Stomach (tissue), 19 donors: ENCODE results near the gene DUSP14. TPM values are rescaled to one million over a fixed set of nuclear protein-coding genes. Genes with fewer than 3 reads are reported as not detected.
"Not testable (repeated sequence)": the region's sequence is repeated elsewhere in the genome, so short reads cannot be mapped to it uniquely, and the experiment has no call there.

Experiments
- DNase-seq, 2 donors: peaks; one replicate each; pipeline versions ENCODE4 v3.0.0 to v3.0.0-alpha.2; 2013 to 2019
- H3K27ac ChIP-seq, 5 donors: fragments of 200-600 bp in 4 of 5; sonication (generic) in 4 of 5; one replicate each; pipeline ENCODE4 v1.5.1; 2013 to 2019; ENCODE audit warnings: mild to moderate bottlenecking in 1 of 5, moderate library complexity in 1 of 5
- H3K27me3 ChIP-seq, 3 donors: fragments of 200-600 bp; sonication (generic); one replicate each; pipeline ENCODE4 v1.5.1; 2017 to 2019; ENCODE audit warnings: mixed run types in 1 of 3
- H3K36me3 ChIP-seq, 4 donors: fragments of 200-600 bp; sonication (generic); 1 replicate in 3 of 4; 2 replicates in 1 of 4; pipeline ENCODE4 v1.5.1; 2016 to 2019
- H3K4me1 ChIP-seq, 4 donors: fragments of 200-600 bp; sonication (generic); one replicate each; pipeline ENCODE4 v1.5.1; 2016 to 2019
- H3K4me3 ChIP-seq, 4 donors: fragments of 200-600 bp; sonication (generic) in 3 of 4; one replicate each; pipeline ENCODE4 v1.5.1; 2016 to 2019; ENCODE audit warnings: mild to moderate bottlenecking in 1 of 4
- H3K9me3 ChIP-seq, 4 donors: fragments of 200-600 bp; sonication (generic); one replicate each; pipeline ENCODE4 v1.5.1; 2016 to 2019
- CTCF ChIP-seq, 7 experiments: fragments of 450-650 bp in 4 of 7; fragments of 200-600 bp in 3 of 7; sonication (generic) in 3 of 7; IDR thresholded peaks; one replicate each; pipeline ENCODE4 v1.5.1; 2016 to 2019; ENCODE audit warnings: antibody characterized with exemption in 7 of 7, control low read depth in 2 of 7, mild to moderate bottlenecking in 1 of 7
- EP300 ChIP-seq: sonication (generic); formaldehyde crosslinking; IDR thresholded peaks from one replicate; pipeline ENCODE4 v1.6.1; 2017; ENCODE audit warnings: antibody characterized with exemption
- POLR2A ChIP-seq, 4 donors: fragments of 450-650 bp; IDR thresholded peaks; one replicate each; pipeline ENCODE4 v1.6.1; 2016; ENCODE audit warnings: antibody characterized with exemption in 4 of 4, control low read depth in 2 of 4, mild to moderate bottlenecking in 1 of 4, moderate library complexity in 1 of 4
- POLR2AphosphoS5 ChIP-seq, 3 donors: sonication (generic); formaldehyde crosslinking; IDR thresholded peaks; one replicate each; pipeline ENCODE4 v1.6.1; 2016; ENCODE audit warnings: antibody characterized with exemption in 3 of 3
- WGBS, 5 donors: extraction: QIAGEN DNeasy Blood & Tissue Kit in 3 of 5; methylation state at CpG; one replicate each; pipeline versions ENCODE4 v1.1.5 to v1.1.7; 2013 to 2018; 5-methylcytosine and 5-hydroxymethylcytosine counted together
- intact Hi-C: fragments of 100-400 bp; cut with DNase I; formaldehyde crosslinking; loops from one replicate; pipeline ENCODE4 v1.15.1; 2023; ENCODE audit warnings: low total_unique reads
- long read RNA-seq, 10 donors: transcript quantifications; one replicate each; lab custom pipeline, GENCODE V29; 2026
- polyA plus RNA-seq, 3 donors: library from polyadenylated mRNA; stranded (reverse); fragments of 200-250 nt; gene quantifications; one replicate each; pipeline ENCODE4 v1.2.3, GENCODE V29; 2013
- total RNA-seq, 5 donors: library from RNA; depleted of rRNA; stranded (reverse); fragments of >200 nt; gene quantifications; one replicate each; pipeline versions ENCODE4 v1.1.0 to v1.2.3, GENCODE V29; 2014 to 2016
- donor health status: healthy with polysubstance abuse.
- donor health status: Bipolar disorder and iron deficiency.
- donor health status: healthy.

The DUSP14 gene, protein sequence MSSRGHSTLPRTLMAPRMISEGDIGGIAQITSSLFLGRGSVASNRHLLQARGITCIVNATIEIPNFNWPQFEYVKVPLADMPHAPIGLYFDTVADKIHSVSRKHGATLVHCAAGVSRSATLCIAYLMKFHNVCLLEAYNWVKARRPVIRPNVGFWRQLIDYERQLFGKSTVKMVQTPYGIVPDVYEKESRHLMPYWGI
- total RNA-seq = 1 to 10 TPM in 3 of 5 donors, not detected in 2; 3.1 to 5.5 (median 4.8) TPM
- polyA plus RNA-seq = 1 to 10 TPM; 6.6 to 7.8 (median 6.9) TPM
- long read RNA-seq, donor 1, partial matches to known transcripts = 0 of 1 reads
- long read RNA-seq, donor 1, other reads (novel, unspliced or antisense) = 0 of 1 reads
- long read RNA-seq, donor 2, partial matches to known transcripts = 0 of 4 reads
- long read RNA-seq, donor 2, other reads (novel, unspliced or antisense) = 0 of 4 reads
- long read RNA-seq, donor 3, transcript DUSP14-206 (3 exons, 1,537 nt) = major isoform, 7 of 7 reads
- long read RNA-seq, donor 3, partial matches to known transcripts = 0 of 7 reads
- long read RNA-seq, donor 3, other reads (novel, unspliced or antisense) = 0 of 7 reads
- long read RNA-seq, donor 4 = 0 reads
- long read RNA-seq, donor 5, transcript DUSP14-206 (3 exons, 1,537 nt) = major isoform, 6 of 6 reads
- long read RNA-seq, donor 5, partial matches to known transcripts = 0 of 6 reads
- long read RNA-seq, donor 5, other reads (novel, unspliced or antisense) = 0 of 6 reads
- long read RNA-seq, donor 6, transcript DUSP14-206 (3 exons, 1,537 nt) = major isoform, 8 of 8 reads
- long read RNA-seq, donor 6, partial matches to known transcripts = 0 of 8 reads
- long read RNA-seq, donor 6, other reads (novel, unspliced or antisense) = 0 of 8 reads
- long read RNA-seq, donor 7, transcript DUSP14-206 (3 exons, 1,537 nt) = major isoform, 8 of 8 reads
- long read RNA-seq, donor 7, partial matches to known transcripts = 0 of 8 reads
- long read RNA-seq, donor 7, other reads (novel, unspliced or antisense) = 0 of 8 reads
- long read RNA-seq, donor 8, partial matches to known transcripts = 5 of 9 reads
- long read RNA-seq, donor 8, other reads (novel, unspliced or antisense) = 0 of 9 reads
- long read RNA-seq, donor 9, transcript DUSP14-206 (3 exons, 1,537 nt) = major isoform, 5 of 5 reads
- long read RNA-seq, donor 9, partial matches to known transcripts = 0 of 5 reads
- long read RNA-seq, donor 9, other reads (novel, unspliced or antisense) = 0 of 5 reads
- long read RNA-seq, donor 10, partial matches to known transcripts = 0 of 1 reads
- long read RNA-seq, donor 10, other reads (novel, unspliced or antisense) = 0 of 1 reads

DNA sequence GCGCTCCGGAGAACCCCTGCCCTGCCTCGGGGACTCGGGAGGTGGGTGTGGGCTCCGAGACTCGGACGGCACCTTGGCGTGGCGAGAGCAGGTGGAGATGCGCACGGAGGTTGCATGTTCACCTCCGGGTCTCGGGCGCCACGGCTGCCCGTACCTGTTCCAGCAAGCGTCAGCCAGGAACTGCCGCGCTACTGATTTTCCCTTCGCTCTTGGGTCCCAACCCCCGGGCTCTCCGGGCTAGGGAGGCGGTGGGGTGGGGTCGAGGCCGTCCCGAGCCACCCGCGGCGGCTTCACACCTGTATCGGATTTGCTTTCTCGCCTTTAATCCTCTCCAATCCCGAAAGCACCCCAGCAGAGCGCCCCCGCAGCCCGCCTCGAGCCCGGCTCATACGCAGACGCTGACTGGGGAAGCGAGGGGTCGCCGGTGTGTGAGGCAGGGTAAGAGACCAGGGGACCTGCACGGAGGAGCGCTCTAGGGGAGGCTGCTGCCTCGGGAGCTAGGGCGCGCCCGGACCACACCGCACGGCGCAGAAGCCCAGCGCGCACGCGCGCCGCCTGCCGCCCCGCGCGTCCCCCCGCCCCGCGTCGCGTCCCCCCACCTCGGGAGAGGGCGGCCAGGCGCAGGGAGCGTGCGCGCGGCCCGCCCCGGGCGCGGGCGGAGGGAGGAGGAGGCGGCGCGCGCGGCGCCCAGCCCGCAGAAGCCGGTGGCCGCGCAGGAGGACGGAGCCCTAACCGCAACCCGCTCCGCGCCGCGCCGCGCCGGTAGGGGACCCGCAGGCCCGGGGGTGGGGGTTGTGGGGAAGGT is at the start of gene DUSP14:
TSS of gene DUSP14 (plus strand) at position 695 of the 805 bp plus-strand sequence. CDS start 22,382 bp downstream, outside the sequence.
- Histone ChIP-seq H3K4me3 (peak within 1 kb of the TSS; percentile 74 to 94 (median 85)), H3K4me1 (peaks cover 21 to 46% (median 34%) of the 10 kb centered on the region in 4 donors), H3K9me3 (no peaks in the 10 kb centered on the region), H3K27ac (peak within 1 kb of the TSS; percentile 87 to 93 (median 91)), H3K27me3 (peaks cover 0 to 4% (median 0%) of the 10 kb centered on the region in 3 donors), H3K36me3 (no peaks in the 10 kb centered on the region)
- TF ChIP-seq POLR2AphosphoS5 (IDR thresholded peaks at IDR 0.05) (peak in 2 of 3 donors; percentile 58 to 69), CTCF (IDR thresholded peaks at IDR 0.05) (no peak)
- intact Hi-C loops = no loop called here
- 0 to 1% (median 1%) methylated on average over 23 to 94 of the region's 100 CpGs for WGBS, 5 donors
- DNase-seq = peak; percentile 82 to 96

GRCh38 chr17:37440424-37440823 is 49.3 kb upstream of the DUSP14 start:
- no peaks in the 10 kb centered on the region for H3K4me1 ChIP-seq
- peaks cover 54 to 98% (median 95%) of the 10 kb centered on the region in 4 donors for H3K36me3 ChIP-seq
- H3K27ac ChIP-seq = no peak overlapping the region
- no peak for DNase-seq
- 93 to 100% (median 96%) methylated on average over 2 of the region's 2 CpGs for WGBS, 5 donors
- H3K9me3 ChIP-seq = no peaks in the 10 kb centered on the region
- no peak for TF ChIP-seq EP300
- TF ChIP-seq CTCF (IDR thresholded peaks at IDR 0.05) = no peak
- no peak for TF ChIP-seq POLR2AphosphoS5 (IDR thresholded peaks at IDR 0.05)
- TF ChIP-seq POLR2A (IDR thresholded peaks at IDR 0.05) = no peak
- H3K4me3 ChIP-seq = no peak overlapping the region
- H3K27me3 ChIP-seq = no peaks in the 10 kb centered on the region
- intact Hi-C loops = no loop called here

- H3K9me3 ChIP-seq, H3K27me3 ChIP-seq, DNase-seq, H3K4me3 ChIP-seq, intact Hi-C loops, H3K27ac ChIP-seq, H3K4me1 ChIP-seq: not testable (repeated sequence)
- H3K36me3 ChIP-seq = peaks cover 53 to 99% (median 96%) of the 10 kb centered on the region in 4 donors
- WGBS, 5 donors = 85 to 92% (median 91%) methylated on average over 12 of the region's 12 CpGs
Observed at GRCh38 chr17:37441369-37442014, 48.2 kb upstream of the DUSP14 start.

GRCh38 chr17:37446027-37446426 is 43.7 kb upstream of the DUSP14 start:
- 81 to 87% (median 84%) methylated on average over 4 of the region's 4 CpGs for WGBS, 5 donors

More at GRCh38 chr17:37446027-37446426, 43.7 kb upstream of the DUSP14 start:
- no peaks in the 10 kb centered on the region for H3K9me3 ChIP-seq
- DNase-seq = no peak
- intact Hi-C loops = no loop called here
- H3K27ac ChIP-seq = no peak overlapping the region
- no peak overlapping the region for H3K4me3 ChIP-seq
- no peaks in the 10 kb centered on the region for H3K27me3 ChIP-seq
- H3K36me3 ChIP-seq = peaks cover 39 to 90% (median 77%) of the 10 kb centered on the region in 4 donors
- TF ChIP-seq CTCF (IDR thresholded peaks at IDR 0.05) (no peak), POLR2AphosphoS5 (IDR thresholded peaks at IDR 0.05) (no peak), EP300 (no peak), POLR2A (IDR thresholded peaks at IDR 0.05) (no peak)
- H3K4me1 ChIP-seq = peaks cover 0 to 19% (median 11%) of the 10 kb centered on the region in 4 donors
